IMR-90 (cell line): Measurements from ENCODE around the gene OSBPL2. TPM values are rescaled to one million over a fixed set of nuclear protein-coding genes. Genes with fewer than 3 reads are reported as not detected.

Experiments used
- ATAC-seq: fragments of 200-7000 bp; cut with Tn5 transposase; 2 replicates; pipeline ENCODE4 v1.9.1; 2020; ENCODE audit warnings: low read depth, mild to moderate bottlenecking, moderate library complexity
- BruUV-seq: library from RNA; stranded (reverse); fragments of 400-500 nt; replicated peaks from 2 replicates; lab custom pipeline; 2021; lab: Mats Ljungman, UMichigan
- CTCF ChIA-PET: fragments of 300-600 bp; formaldehyde crosslinking; extraction: SDS; loops from one replicate; lab custom pipeline; 2021; ENCODE audit warnings: antibody characterized with exemption; lab: Yijun Ruan, JAX
- POLR2A ChIA-PET: fragments of 300-600 bp; sonication (Branson Sonifier 250); formaldehyde crosslinking; loops from one replicate; lab custom pipeline; 2022; ENCODE audit warnings: antibody characterized with exemption; ENCODE audit not compliant: unreplicated experiment; lab: Charles Lee
- DNase-seq: peaks from one replicate; pipeline ENCODE4 v3.0.0; 2013
- H2AFZ ChIP-seq: replicated peaks from 2 replicates; pipeline ENCODE3; 2013; ENCODE audit warnings: low read length, mild to moderate bottlenecking; ENCODE audit not compliant: poor library complexity
- H2AK5ac ChIP-seq: 2 replicates; pipeline ENCODE4 v1.6.1; 2013; ENCODE audit warnings: low read depth, low read length, inconsistent platforms
- H2AK9ac ChIP-seq: replicated peaks from 2 replicates; pipeline ENCODE3; 2013; ENCODE audit warnings: mild to moderate bottlenecking, low read depth, low read length, moderate library complexity; ENCODE audit not compliant: poor library complexity
- H2BK120ac ChIP-seq: 2 replicates; pipeline ENCODE4 v1.6.1; 2013; ENCODE audit warnings: low read depth, low read length, inconsistent platforms
- H2BK15ac ChIP-seq: 3 replicates; pipeline ENCODE4 v1.6.1; 2013; ENCODE audit warnings: low read depth, low read length, inconsistent platforms
- H2BK20ac ChIP-seq: 2 replicates; pipeline ENCODE4 v1.6.1; 2013; ENCODE audit warnings: low read depth, mild to moderate bottlenecking, inconsistent platforms, low read length, moderate library complexity
- H2BK5ac ChIP-seq: 2 replicates; pipeline ENCODE4 v1.6.1; 2013; ENCODE audit warnings: mild to moderate bottlenecking, low read depth, low read length, inconsistent platforms; ENCODE audit not compliant: poor library complexity, severe bottlenecking
- H3K14ac ChIP-seq: replicated peaks from 2 replicates; pipeline ENCODE4 v1.6.1; 2013; ENCODE audit warnings: low read depth, low read length, inconsistent platforms
- H3K18ac ChIP-seq: 2 replicates; pipeline ENCODE4 v1.6.1; 2013; ENCODE audit warnings: low read depth, low read length, control low read depth
- H3K23ac ChIP-seq: 2 replicates; pipeline ENCODE4 v1.6.1; 2013; ENCODE audit warnings: low read depth, low read length, inconsistent platforms
- H3K27ac ChIP-seq: 2 replicates; pipeline ENCODE4 v1.5.1; 2013; ENCODE audit warnings: mild to moderate bottlenecking, control low read depth, low read length; ENCODE audit not compliant: insufficient read depth
- H3K27me3 ChIP-seq: 2 replicates; pipeline ENCODE4 v1.6.1; 2013; ENCODE audit warnings: low read length; ENCODE audit not compliant: control insufficient read depth, insufficient read depth
- H3K36me3 ChIP-seq: 2 replicates; pipeline ENCODE4 v1.6.1; 2013; ENCODE audit warnings: low read length, mixed read lengths; ENCODE audit not compliant: control insufficient read depth, insufficient read depth
- H3K4ac ChIP-seq: 2 replicates; pipeline ENCODE4 v1.6.1; 2013; ENCODE audit warnings: low read depth, low read length, inconsistent platforms
- H3K4me1 ChIP-seq: 2 replicates; pipeline ENCODE4 v1.6.1; 2013; ENCODE audit warnings: low read length, mixed read lengths; ENCODE audit not compliant: control insufficient read depth, insufficient read depth
- H3K4me2 ChIP-seq: 2 replicates; pipeline ENCODE4 v1.6.1; 2013; ENCODE audit warnings: low read depth, mild to moderate bottlenecking, control low read depth, low read length, moderate library complexity
- H3K4me3 ChIP-seq: 2 replicates; pipeline ENCODE4 v1.5.1; 2013; ENCODE audit warnings: low read depth, mild to moderate bottlenecking, control low read depth, low read length, moderate library complexity; ENCODE audit not compliant: insufficient read depth
- H3K56ac ChIP-seq: 2 replicates; pipeline ENCODE4 v1.6.1; 2013; ENCODE audit warnings: low read length, inconsistent platforms; ENCODE audit not compliant: insufficient read depth; ENCODE audit errors: extremely low read depth
- H3K79me1 ChIP-seq, 2 experiments: 2 replicates each; pipeline ENCODE4 v1.6.1; 2013; ENCODE audit warnings: low read length in 2 of 2, inconsistent platforms in 1 of 2, low read depth in 1 of 2
- H3K9ac ChIP-seq: 2 replicates; pipeline ENCODE4 v1.6.1; 2013; ENCODE audit warnings: low read depth, low read length, control low read depth
- H3K9me1 ChIP-seq: 2 replicates; pipeline ENCODE4 v1.6.1; 2013; ENCODE audit warnings: low read length, inconsistent platforms; ENCODE audit not compliant: insufficient read depth
- H3K9me3 ChIP-seq: 2 replicates; pipeline ENCODE4 v1.6.1; 2013; ENCODE audit warnings: low read length; ENCODE audit not compliant: control insufficient read depth, insufficient read depth
- H4K20me1 ChIP-seq: 2 replicates; pipeline ENCODE4 v1.6.1; 2013; ENCODE audit warnings: low read length, inconsistent platforms; ENCODE audit not compliant: insufficient read depth
- H4K5ac ChIP-seq: 2 replicates; pipeline ENCODE4 v1.6.1; 2013; ENCODE audit warnings: mild to moderate bottlenecking, low read depth, low read length, control low read depth
- H4K8ac ChIP-seq, 2 experiments: 2 replicates each; pipeline ENCODE4 v1.6.1; 2013; ENCODE audit warnings: low read depth in 2 of 2, low read length in 2 of 2, control low read depth in 1 of 2, inconsistent platforms in 1 of 2
- H4K91ac ChIP-seq: 2 replicates; pipeline ENCODE4 v1.6.1; 2013; ENCODE audit warnings: low read depth, low read length, inconsistent platforms; ENCODE audit not compliant: insufficient read depth
- BHLHE40 ChIP-seq: fragments of 150-350 bp; IDR thresholded peaks from 2 replicates; pipeline ENCODE4 v1.6.1; 2016; ENCODE audit warnings: mild to moderate bottlenecking, low read depth, low read length
- CHD1 ChIP-seq: IDR thresholded peaks from 2 replicates; pipeline ENCODE4 v1.6.1; 2012; ENCODE audit warnings: low read depth, low read length, improper control_type of control experiment
- MXI1 ChIP-seq: IDR thresholded peaks from 2 replicates; pipeline ENCODE4 v1.6.1; 2012; ENCODE audit warnings: low read depth, mild to moderate bottlenecking, low read length, moderate library complexity, borderline replicate concordance
- RAD21 ChIP-seq: IDR thresholded peaks from 2 replicates; pipeline ENCODE4 v1.6.1; 2012; ENCODE audit warnings: low read length, improper control_type of control experiment
- RCOR1 ChIP-seq: IDR thresholded peaks from 2 replicates; pipeline ENCODE4 v1.6.1; 2012; ENCODE audit warnings: mild to moderate bottlenecking, low read length, improper control_type of control experiment; ENCODE audit not compliant: insufficient replicate concordance
- SMC3 ChIP-seq: fragments of 150-350 bp; IDR thresholded peaks from 2 replicates; pipeline ENCODE4 v1.6.1; 2016; ENCODE audit warnings: low read depth, mild to moderate bottlenecking, antibody characterized with exemption, low read length, moderate library complexity
- USF2 ChIP-seq: fragments of 150-350 bp; IDR thresholded peaks from 2 replicates; pipeline ENCODE4 v1.6.1; 2017; ENCODE audit warnings: mild to moderate bottlenecking, antibody characterized with exemption, low read length, low read depth
- WGBS, 2 experiments: methylation state at CpG; one replicate each; pipeline versions ENCODE4 v1.1.5 to v1.1.7; 2013; ENCODE audit warnings: missing lambda C conversion rate in 2 of 2; ENCODE audit not compliant: insufficient read length in 1 of 2; ENCODE audit errors: extremely low coverage in 2 of 2; 5-methylcytosine and 5-hydroxymethylcytosine counted together
- dilution Hi-C: fragments of 300-500 bp; cut with HindIII; formaldehyde crosslinking; loops from one replicate; pipeline ENCODE4 v1.14.3; 2018; ENCODE audit warnings: low sequenced_read_pairs; ENCODE audit not compliant: unreplicated experiment
- in situ Hi-C: fragments of 300-500 bp; cut with MboI; formaldehyde crosslinking; loops from 3 replicates; pipeline ENCODE4 v1.14.3; 2019; ENCODE audit warnings: low sequenced_read_pairs, inconsistent platforms, mixed read lengths
- intact Hi-C: fragments of 100-400 bp; cut with micrococcal nuclease; formaldehyde crosslinking; loops from 2 replicates; pipeline ENCODE4 v1.10.0; 2022
- polyA plus RNA-seq, 3 experiments: library from polyadenylated mRNA; depleted of rRNA; stranded (reverse); fragments of >200 nt; gene quantifications; 2 replicates each; pipeline ENCODE4 v1.2.3, GENCODE V29; 2012; ENCODE audit warnings: low replicate concordance in 1 of 3
- total RNA-seq: library from RNA; depleted of rRNA; stranded (reverse); fragments of >200 nt; gene quantifications from 2 replicates; pipeline ENCODE4 v1.2.3, GENCODE V29; 2012

The OSBPL2 gene
- total and polyA plus RNA-seq, 2 of the 4 experiments (the other 2 are of a cell fraction), result 19.3 to 27.6 TPM

- Histone ChIP-seq H4K20me1 (no peaks in the 10 kb centered on the region), H3K23ac (no peak overlapping the region), H3K27me3 (no peaks in the 10 kb centered on the region), H3K56ac (no peak overlapping the region), H3K4ac (no peak overlapping the region), H4K8ac (no peak overlapping the region), H3K9me1 (0 out of 2 replicates have a peak, but pooled peaks cover 3% of the 10 kb centered on the region), H3K9me3 (no peaks in the 10 kb centered on the region), H2AK9ac (no peak overlapping the region), H2BK15ac (no peak overlapping the region), H4K91ac (no peak overlapping the region), H2AK5ac (no peak overlapping the region), H3K36me3 (peaks cover 25% of the 10 kb centered on the region), H2BK20ac (no peak overlapping the region), H3K4me2 (no peak overlapping the region), H4K5ac (no peak overlapping the region), H2AFZ (no peak overlapping the region), H3K79me1 (peaks cover 0 to 3% of the 10 kb centered on the region in 2 experiments; a peak in 2 of 4 replicates), H3K4me3 (no peak overlapping the region), H2BK120ac (no peak overlapping the region), H3K14ac (no peak overlapping the region), H2BK5ac (no peak overlapping the region), H3K18ac (no peak overlapping the region), H3K9ac (no peak overlapping the region), H3K4me1 (no peaks in the 10 kb centered on the region), H3K27ac (no peak overlapping the region)
- POLR2A ChIA-PET, result no interaction called here
- intact Hi-C loops, result no loop called here
- CTCF ChIA-PET, result no interaction called here
- WGBS, 2 experiments, result 85% methylated on average over 14 of the region's 29 CpGs; no CpG with 5 or more reads in 1 of the 2 experiments
- in situ Hi-C loops, result loop anchor here (25.0 kb wide), 1 partner anchor 315 kb away; no protein-coding TSS in a partner anchor
- no peak for ATAC-seq
- TF ChIP-seq RCOR1, result no peak
- no peak for TF ChIP-seq BHLHE40
- no peak for TF ChIP-seq RAD21
- TF ChIP-seq SMC3, result no peak
- no peak for TF ChIP-seq USF2
- no peak for TF ChIP-seq MXI1
- no peak for TF ChIP-seq CHD1
- DNase-seq, result no peak
- no TSS peak for BruUV-seq
- dilution Hi-C loops, result loop anchor here (25.0 kb wide), 1 partner anchor 90 kb away; the partner anchor contains the start of gene RPS21
These were observed 59.3 kb downstream of the OSBPL2 start for GRCh38 chr20:62297449-62298227.
